ENCODE data around the gene APBA1. TPM values are rescaled to one million over a fixed set of nuclear protein-coding genes. Genes with fewer than 3 reads are reported as not detected.

The APBA1 gene
- total RNA-seq, 1 donor from 2014 or later, result 3.4 TPM

DNA sequence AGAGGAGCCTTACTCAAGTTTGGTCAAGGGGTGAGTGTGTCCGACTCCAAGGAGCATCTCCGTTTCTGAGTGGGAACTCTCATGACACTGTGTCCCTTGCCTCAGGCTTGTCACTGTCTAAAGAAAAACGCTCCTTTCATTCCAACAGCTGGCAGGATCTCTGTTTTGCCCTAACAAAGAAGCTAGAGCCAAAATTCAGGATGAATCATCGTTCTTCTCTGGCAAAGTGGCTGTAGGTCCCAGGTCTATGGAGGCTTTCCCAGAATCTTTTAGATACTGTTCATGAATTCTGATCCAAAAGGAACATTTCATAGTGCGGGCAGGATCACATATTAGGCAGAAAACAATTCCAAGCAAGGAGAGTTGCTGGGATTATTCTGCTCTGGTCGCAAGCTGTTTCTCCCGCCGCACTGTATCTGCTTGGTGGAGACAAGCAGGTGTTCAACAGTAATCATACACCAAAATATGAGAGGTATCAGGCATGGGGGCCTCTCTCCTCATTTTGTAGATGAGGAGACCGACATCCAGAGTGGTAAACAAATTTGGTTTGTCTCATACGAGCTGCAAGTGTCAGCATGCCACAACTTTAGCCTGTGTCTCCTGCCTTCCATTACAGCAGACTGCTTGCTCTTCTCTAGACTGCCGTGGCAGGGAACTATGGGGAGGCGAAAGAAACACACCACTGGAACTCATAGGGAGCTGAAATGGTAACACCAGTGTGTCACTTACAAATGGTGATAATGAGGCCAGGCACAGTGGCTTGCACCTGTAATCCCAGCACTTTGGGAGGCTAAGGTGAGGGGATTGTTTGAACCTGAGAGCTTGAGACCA, 274.6 kb downstream of the APBA1 start:
- H3K9me3 ChIP-seq (ENCODE audit: low read depth), result no peaks in the 10 kb centered on the region
- no peak overlapping the region for H3K27ac ChIP-seq
- Mint-ChIP-seq H3K27ac (no peak overlapping the region), H3K4me1 (no peaks in the 10 kb centered on the region), H3K36me3 (no peaks in the 10 kb centered on the region), H3K4me3 (no peak overlapping the region), H3K27me3 (ENCODE audit: insufficient read depth, low read depth) (peaks cover 4% of the 10 kb centered on the region), H3K9me3 (peaks cover 9% of the 10 kb centered on the region)
- H3K4me3 ChIP-seq, result no peak overlapping the region
- H3K79me2 ChIP-seq (ENCODE audit: low read depth), result no peaks in the 10 kb centered on the region
- no peak for DNase-seq (ENCODE audit: low spot score)
- TF ChIP-seq, protein P1, sequence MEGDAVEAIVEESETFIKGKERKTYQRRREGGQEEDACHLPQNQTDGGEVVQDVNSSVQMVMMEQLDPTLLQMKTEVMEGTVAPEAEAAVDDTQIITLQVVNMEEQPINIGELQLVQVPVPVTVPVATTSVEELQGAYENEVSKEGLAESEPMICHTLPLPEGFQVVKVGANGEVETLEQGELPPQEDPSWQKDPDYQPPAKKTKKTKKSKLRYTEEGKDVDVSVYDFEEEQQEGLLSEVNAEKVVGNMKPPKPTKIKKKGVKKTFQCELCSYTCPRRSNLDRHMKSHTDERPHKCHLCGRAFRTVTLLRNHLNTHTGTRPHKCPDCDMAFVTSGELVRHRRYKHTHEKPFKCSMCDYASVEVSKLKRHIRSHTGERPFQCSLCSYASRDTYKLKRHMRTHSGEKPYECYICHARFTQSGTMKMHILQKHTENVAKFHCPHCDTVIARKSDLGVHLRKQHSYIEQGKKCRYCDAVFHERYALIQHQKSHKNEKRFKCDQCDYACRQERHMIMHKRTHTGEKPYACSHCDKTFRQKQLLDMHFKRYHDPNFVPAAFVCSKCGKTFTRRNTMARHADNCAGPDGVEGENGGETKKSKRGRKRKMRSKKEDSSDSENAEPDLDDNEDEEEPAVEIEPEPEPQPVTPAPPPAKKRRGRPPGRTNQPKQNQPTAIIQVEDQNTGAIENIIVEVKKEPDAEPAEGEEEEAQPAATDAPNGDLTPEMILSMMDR (IDR thresholded peaks at IDR 0.05), result no peak
- TF ChIP-seq EZH2phosphoT487 (IDR thresholded peaks at IDR 0.05), result no peak
- no peak for TF ChIP-seq EZH2 (IDR thresholded peaks at IDR 0.05)
- peak overlapping the region; percentile 65 for H2AFZ ChIP-seq (replicated peaks)
- no peaks in the 10 kb centered on the region for H3F3A ChIP-seq (ENCODE audit: low read depth)
- no peak overlapping the region for H3K9ac ChIP-seq
- no peaks in the 10 kb centered on the region for H3K36me3 ChIP-seq
- H4K20me1 ChIP-seq (ENCODE audit: low read depth), result no peaks in the 10 kb centered on the region
- no peak overlapping the region for H3K4me2 ChIP-seq
- no peaks in the 10 kb centered on the region for H3K4me1 ChIP-seq
- no peaks in the 10 kb centered on the region for H3K27me3 ChIP-seq

DNA sequence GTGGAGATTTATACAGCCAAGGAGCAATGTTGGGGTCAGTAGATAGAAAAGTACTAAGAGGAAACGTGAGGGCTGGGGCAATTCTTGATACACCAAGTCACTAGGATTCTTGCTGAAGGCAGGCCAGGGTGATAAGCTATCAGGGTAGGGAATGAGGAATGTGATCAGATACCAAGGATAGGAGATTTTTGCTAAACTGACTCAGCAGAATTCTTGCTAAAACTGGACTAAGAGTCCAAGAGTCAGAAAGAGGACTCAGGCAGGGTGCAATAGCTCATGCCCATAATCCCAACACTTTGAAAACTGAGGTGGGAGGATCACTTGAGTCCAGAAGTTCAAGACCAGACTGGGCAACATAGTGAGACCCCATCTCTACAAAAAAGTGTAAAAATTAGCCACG, 275.4 kb downstream of the APBA1 start:
- Mint-ChIP-seq H3K36me3 (peaks cover 3% of the 10 kb centered on the region), H3K27ac (no peak overlapping the region), H3K9me3 (peaks cover 6% of the 10 kb centered on the region), H3K4me1 (no peaks in the 10 kb centered on the region), H3K27me3 (ENCODE audit: insufficient read depth, low read depth) (peaks cover 5% of the 10 kb centered on the region), H3K4me3 (no peak overlapping the region)
- H3K36me3 ChIP-seq, result no peaks in the 10 kb centered on the region
- no peaks in the 10 kb centered on the region for H4K20me1 ChIP-seq (ENCODE audit: low read depth)
- no peak overlapping the region for H3K4me3 ChIP-seq
- no peak overlapping the region for H2AFZ ChIP-seq (replicated peaks)
- no peaks in the 10 kb centered on the region for H3F3A ChIP-seq (ENCODE audit: low read depth)
- no peaks in the 10 kb centered on the region for H3K9me3 ChIP-seq (ENCODE audit: low read depth)
- no peak overlapping the region for H3K27ac ChIP-seq
- no peaks in the 10 kb centered on the region for H3K79me2 ChIP-seq (ENCODE audit: low read depth)
- no peak overlapping the region for H3K4me2 ChIP-seq
- H3K27me3 ChIP-seq, result no peaks in the 10 kb centered on the region
- TF ChIP-seq EZH2 (IDR thresholded peaks at IDR 0.05) (no peak), EZH2phosphoT487 (IDR thresholded peaks at IDR 0.05) (no peak)
- TF ChIP-seq, protein P1 (IDR thresholded peaks at IDR 0.05), result no peak
- no peaks in the 10 kb centered on the region for H3K4me1 ChIP-seq
- no peak for DNase-seq (ENCODE audit: low spot score)
- H3K9ac ChIP-seq, result no peak overlapping the region

DNA sequence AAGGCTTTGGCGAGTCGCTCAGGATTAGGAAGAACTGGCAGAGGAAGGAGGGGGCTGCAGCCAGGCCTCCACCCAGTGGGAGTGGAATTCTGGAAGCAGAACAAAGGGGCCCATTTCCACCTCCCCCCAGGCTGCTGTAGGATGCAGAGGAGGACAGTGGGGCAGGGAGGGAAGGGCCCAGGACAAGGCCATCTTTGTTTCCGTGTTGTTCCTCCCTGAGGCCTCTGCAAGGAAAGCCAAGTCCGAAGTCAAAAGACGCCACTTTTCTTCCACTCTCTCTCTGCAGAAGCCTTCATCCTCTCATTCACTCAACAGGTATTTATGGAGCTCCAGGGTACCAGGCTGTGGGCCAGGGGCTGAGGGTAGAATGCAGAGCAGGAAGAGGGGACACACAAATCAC, 276.5 kb downstream of the APBA1 start:
- H3K27me3 ChIP-seq, result no peaks in the 10 kb centered on the region
- H3K9me3 ChIP-seq (ENCODE audit: low read depth), result no peaks in the 10 kb centered on the region
- H3K27ac Mint-ChIP-seq, result no peak overlapping the region
- no peak for DNase-seq (ENCODE audit: low spot score)
- H3K4me3 ChIP-seq, result no peak overlapping the region
- no peaks in the 10 kb centered on the region for H4K20me1 ChIP-seq (ENCODE audit: low read depth)
- TF ChIP-seq EZH2 (IDR thresholded peaks at IDR 0.05) (no peak), EZH2phosphoT487 (IDR thresholded peaks at IDR 0.05) (no peak)
- TF ChIP-seq, protein P1 (IDR thresholded peaks at IDR 0.05), result no peak
- H3K36me3 ChIP-seq, result no peaks in the 10 kb centered on the region
- no peaks in the 10 kb centered on the region for H3K79me2 ChIP-seq (ENCODE audit: low read depth)
- no peaks in the 10 kb centered on the region for H3K4me1 ChIP-seq
- H3K4me3 Mint-ChIP-seq, result no peak overlapping the region
- H2AFZ ChIP-seq (replicated peaks), result no peak overlapping the region
- no peak overlapping the region for H3K4me2 ChIP-seq
- H3K4me1 Mint-ChIP-seq, result no peaks in the 10 kb centered on the region
- peaks cover 4% of the 10 kb centered on the region for H3K27me3 Mint-ChIP-seq (ENCODE audit: insufficient read depth, low read depth)
- H3K27ac ChIP-seq, result no peak overlapping the region
- no peak overlapping the region for H3K9ac ChIP-seq
- H3F3A ChIP-seq (ENCODE audit: low read depth), result no peaks in the 10 kb centered on the region
- peaks cover 2% of the 10 kb centered on the region for H3K9me3 Mint-ChIP-seq
- H3K36me3 Mint-ChIP-seq, result peaks cover 3% of the 10 kb centered on the region

Data from neural progenitor cell (in vitro differentiated cells).